ENCODE measurements around the gene PLOD2. TPM values are rescaled to one million over a fixed set of nuclear protein-coding genes. Genes with fewer than 3 reads are reported as not detected.

The PLOD2 gene
- total RNA-seq, 1 donor from 2014 or later = 117 TPM

DNA sequence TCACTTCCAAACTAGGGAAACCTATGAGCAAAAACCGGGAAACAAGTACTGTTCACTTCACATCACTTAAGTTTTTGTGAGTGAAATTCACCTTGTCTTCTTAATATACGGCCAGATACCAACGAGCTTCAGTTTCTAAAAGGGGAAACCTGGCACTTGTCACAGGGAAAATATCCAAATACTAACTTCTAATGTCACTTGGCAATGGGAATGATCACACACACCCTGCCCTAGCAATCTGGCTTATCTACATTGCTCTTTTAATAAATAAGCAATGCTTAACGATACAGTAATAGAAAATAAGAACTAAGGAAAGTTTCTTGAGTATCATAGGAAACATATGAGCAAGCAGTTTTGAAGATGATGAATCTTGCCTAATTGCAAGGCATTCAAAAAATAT lies 34.6 kb upstream of the PLOD2 start:
- H3K27me3 Mint-ChIP-seq (ENCODE audit: low read depth, unreplicated experiment) = no peaks in the 10 kb centered on the region
- H3K36me3 Mint-ChIP-seq (ENCODE audit: low read depth, unreplicated experiment) = no peaks in the 10 kb centered on the region
- Histone ChIP-seq H3K27ac (ENCODE audit: low read depth, low read length) (no peak overlapping the region), H3K4me1 (ENCODE audit: insufficient read depth, low read length) (no peaks in the 10 kb centered on the region), H3K4me3 (ENCODE audit: insufficient read depth, low read depth, low read length) (no peak overlapping the region), H3K79me2 (ENCODE audit: insufficient read depth, low read length) (no peaks in the 10 kb centered on the region), H3K9me3 (ENCODE audit: insufficient read depth, low read depth, low read length) (no peaks in the 10 kb centered on the region), H3K9ac (ENCODE audit: low read length) (no peak overlapping the region), H3K4me2 (ENCODE audit: low read length) (no peak overlapping the region), H2AFZ (ENCODE audit: low read depth, low read length) (no peak overlapping the region), H3K27me3 (ENCODE audit: insufficient read depth, low read length) (no peaks in the 10 kb centered on the region), H4K20me1 (ENCODE audit: insufficient read depth, low read length) (no peaks in the 10 kb centered on the region), H3K36me3 (ENCODE audit: insufficient read depth, low read length) (no peaks in the 10 kb centered on the region)
- no peak for DNase-seq (ENCODE audit: low read depth)
- FAIRE-seq = no peak
- no peak for TF ChIP-seq EZH2 (IDR thresholded peaks at IDR 0.05; ENCODE audit: insufficient read depth, low read length)
- TF ChIP-seq, protein P1, sequence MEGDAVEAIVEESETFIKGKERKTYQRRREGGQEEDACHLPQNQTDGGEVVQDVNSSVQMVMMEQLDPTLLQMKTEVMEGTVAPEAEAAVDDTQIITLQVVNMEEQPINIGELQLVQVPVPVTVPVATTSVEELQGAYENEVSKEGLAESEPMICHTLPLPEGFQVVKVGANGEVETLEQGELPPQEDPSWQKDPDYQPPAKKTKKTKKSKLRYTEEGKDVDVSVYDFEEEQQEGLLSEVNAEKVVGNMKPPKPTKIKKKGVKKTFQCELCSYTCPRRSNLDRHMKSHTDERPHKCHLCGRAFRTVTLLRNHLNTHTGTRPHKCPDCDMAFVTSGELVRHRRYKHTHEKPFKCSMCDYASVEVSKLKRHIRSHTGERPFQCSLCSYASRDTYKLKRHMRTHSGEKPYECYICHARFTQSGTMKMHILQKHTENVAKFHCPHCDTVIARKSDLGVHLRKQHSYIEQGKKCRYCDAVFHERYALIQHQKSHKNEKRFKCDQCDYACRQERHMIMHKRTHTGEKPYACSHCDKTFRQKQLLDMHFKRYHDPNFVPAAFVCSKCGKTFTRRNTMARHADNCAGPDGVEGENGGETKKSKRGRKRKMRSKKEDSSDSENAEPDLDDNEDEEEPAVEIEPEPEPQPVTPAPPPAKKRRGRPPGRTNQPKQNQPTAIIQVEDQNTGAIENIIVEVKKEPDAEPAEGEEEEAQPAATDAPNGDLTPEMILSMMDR (IDR thresholded peaks at IDR 0.05; ENCODE audit: insufficient read depth, low read depth, low read length) = no peak
- H3K27ac Mint-ChIP-seq (ENCODE audit: unreplicated experiment) = no peak overlapping the region
- peaks cover 4% of the 10 kb centered on the region for H3K4me1 Mint-ChIP-seq (ENCODE audit: low read depth, unreplicated experiment)
- no peak overlapping the region for H3K4me3 Mint-ChIP-seq (ENCODE audit: unreplicated experiment)
- H3K9me3 Mint-ChIP-seq (ENCODE audit: unreplicated experiment) = no peaks in the 10 kb centered on the region

GRCh38 chr3:146195030-146195429 lies 34.0 kb upstream of the PLOD2 start:
- Mint-ChIP-seq H3K9me3 (ENCODE audit: unreplicated experiment) (no peaks in the 10 kb centered on the region), H3K36me3 (ENCODE audit: low read depth, unreplicated experiment) (no peaks in the 10 kb centered on the region), H3K27ac (ENCODE audit: unreplicated experiment) (no peak overlapping the region), H3K4me3 (ENCODE audit: unreplicated experiment) (no peak overlapping the region), H3K4me1 (ENCODE audit: low read depth, unreplicated experiment) (no peaks in the 10 kb centered on the region), H3K27me3 (ENCODE audit: low read depth, unreplicated experiment) (no peaks in the 10 kb centered on the region)
- H3K36me3 ChIP-seq (ENCODE audit: insufficient read depth, low read length) = no peaks in the 10 kb centered on the region
- no peaks in the 10 kb centered on the region for H3K9me3 ChIP-seq (ENCODE audit: insufficient read depth, low read depth, low read length)
- FAIRE-seq (no peak), DNase-seq (ENCODE audit: low read depth) (no peak)
- no peak overlapping the region for H3K4me2 ChIP-seq (ENCODE audit: low read length)
- H3K27me3 ChIP-seq (ENCODE audit: insufficient read depth, low read length) = no peaks in the 10 kb centered on the region
- no peak overlapping the region for H2AFZ ChIP-seq (ENCODE audit: low read depth, low read length)
- no peaks in the 10 kb centered on the region for H4K20me1 ChIP-seq (ENCODE audit: insufficient read depth, low read length)
- no peaks in the 10 kb centered on the region for H3K79me2 ChIP-seq (ENCODE audit: insufficient read depth, low read length)
- H3K27ac ChIP-seq (ENCODE audit: low read depth, low read length) = no peak overlapping the region
- no peak overlapping the region for H3K9ac ChIP-seq (ENCODE audit: low read length)
- H3K4me1 ChIP-seq (ENCODE audit: insufficient read depth, low read length) = no peaks in the 10 kb centered on the region
- TF ChIP-seq EZH2 (IDR thresholded peaks at IDR 0.05; ENCODE audit: insufficient read depth, low read length) = no peak
- TF ChIP-seq, protein P1 (IDR thresholded peaks at IDR 0.05; ENCODE audit: insufficient read depth, low read depth, low read length) = no peak
- no peak overlapping the region for H3K4me3 ChIP-seq (ENCODE audit: insufficient read depth, low read depth, low read length)

GRCh38 chr3:146191051-146191450 lies 30.1 kb upstream of the PLOD2 start:
- Histone ChIP-seq H3K79me2 (ENCODE audit: insufficient read depth, low read length) (no peaks in the 10 kb centered on the region), H4K20me1 (ENCODE audit: insufficient read depth, low read length) (no peaks in the 10 kb centered on the region), H2AFZ (ENCODE audit: low read depth, low read length) (no peak overlapping the region), H3K9me3 (ENCODE audit: insufficient read depth, low read depth, low read length) (no peaks in the 10 kb centered on the region), H3K4me2 (ENCODE audit: low read length) (no peak overlapping the region), H3K4me1 (ENCODE audit: insufficient read depth, low read length) (no peaks in the 10 kb centered on the region), H3K4me3 (ENCODE audit: insufficient read depth, low read depth, low read length) (no peak overlapping the region), H3K36me3 (ENCODE audit: insufficient read depth, low read length) (no peaks in the 10 kb centered on the region), H3K27me3 (ENCODE audit: insufficient read depth, low read length) (no peaks in the 10 kb centered on the region), H3K27ac (ENCODE audit: low read depth, low read length) (no peak overlapping the region), H3K9ac (ENCODE audit: low read length) (no peak overlapping the region)
- no peaks in the 10 kb centered on the region for H3K27me3 Mint-ChIP-seq (ENCODE audit: low read depth, unreplicated experiment)
- H3K36me3 Mint-ChIP-seq (ENCODE audit: low read depth, unreplicated experiment) = no peaks in the 10 kb centered on the region
- DNase-seq (ENCODE audit: low read depth) (no peak), FAIRE-seq (no peak)
- no peaks in the 10 kb centered on the region for H3K9me3 Mint-ChIP-seq (ENCODE audit: unreplicated experiment)
- TF ChIP-seq EZH2 (IDR thresholded peaks at IDR 0.05; ENCODE audit: insufficient read depth, low read length) = no peak
- TF ChIP-seq, protein P1 (IDR thresholded peaks at IDR 0.05; ENCODE audit: insufficient read depth, low read depth, low read length) = no peak
- no peaks in the 10 kb centered on the region for H3K4me1 Mint-ChIP-seq (ENCODE audit: low read depth, unreplicated experiment)
- H3K4me3 Mint-ChIP-seq (ENCODE audit: unreplicated experiment) = no peak overlapping the region
- no peak overlapping the region for H3K27ac Mint-ChIP-seq (ENCODE audit: unreplicated experiment)

Data from astrocyte (in vitro differentiated cells and primary cell).